Iris pigment epithelial cell (primary cell): ENCODE results near the gene ATRIP.
A peak's percentile ranks its signal among the peaks of the same experiment; 100 is the strongest.

Experiments used
- DNase-seq: peaks from one replicate; pipeline ENCODE4 v3.0.0-alpha.2; 2011; ENCODE audit warnings: low read depth

Gene ATRIP

DNA sequence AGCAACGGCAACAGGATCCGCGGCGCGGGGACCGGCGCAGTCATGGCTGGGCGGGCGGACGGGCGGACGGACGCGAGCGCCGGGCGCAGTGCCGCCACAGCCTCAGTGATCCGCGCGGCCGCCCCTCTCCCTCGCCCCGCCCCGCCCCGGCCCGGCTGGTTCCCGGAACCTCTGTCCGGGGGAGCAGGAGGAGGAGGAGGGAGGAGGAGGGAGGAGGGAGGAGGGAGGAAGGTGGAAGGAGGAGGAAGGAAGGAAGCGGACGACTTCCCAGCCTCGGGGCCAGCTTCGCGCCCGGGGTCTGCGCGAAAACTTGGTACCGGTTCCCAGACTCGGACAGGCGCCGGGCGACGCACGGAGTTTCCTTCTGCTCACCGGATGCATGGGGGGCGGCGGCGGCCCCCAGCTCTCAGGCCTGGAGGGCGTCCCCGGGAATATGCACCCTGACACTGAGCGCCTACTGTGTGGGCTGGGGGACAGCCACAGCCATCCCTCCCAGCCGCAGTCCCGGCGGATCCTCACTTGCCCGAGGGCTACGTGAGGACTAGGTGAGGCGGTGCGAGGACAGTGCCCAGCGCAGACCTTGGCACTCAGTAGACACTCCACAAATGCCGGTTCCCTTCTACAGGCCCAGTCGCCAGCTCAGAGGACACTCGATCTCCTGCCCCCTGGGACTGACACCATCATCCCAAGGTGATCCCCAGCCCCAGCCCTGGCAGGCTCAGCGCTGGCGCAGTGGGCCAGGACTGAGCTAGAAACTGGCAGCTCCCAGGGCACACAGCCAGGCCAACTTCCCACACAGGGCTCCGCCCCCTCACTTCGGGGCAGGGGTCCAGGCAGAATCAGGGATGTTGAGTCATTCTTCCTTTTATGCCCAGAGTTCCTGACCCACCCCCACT lies 57.8 kb downstream of the ATRIP start, which contains the start of gene SHISA5:
TSS of gene SHISA5 (minus strand) at position 124 of the 896 bp plus-strand sequence. CDS start at position 44, 80 bp downstream.
- peak; percentile 51 for DNase-seq

DNA sequence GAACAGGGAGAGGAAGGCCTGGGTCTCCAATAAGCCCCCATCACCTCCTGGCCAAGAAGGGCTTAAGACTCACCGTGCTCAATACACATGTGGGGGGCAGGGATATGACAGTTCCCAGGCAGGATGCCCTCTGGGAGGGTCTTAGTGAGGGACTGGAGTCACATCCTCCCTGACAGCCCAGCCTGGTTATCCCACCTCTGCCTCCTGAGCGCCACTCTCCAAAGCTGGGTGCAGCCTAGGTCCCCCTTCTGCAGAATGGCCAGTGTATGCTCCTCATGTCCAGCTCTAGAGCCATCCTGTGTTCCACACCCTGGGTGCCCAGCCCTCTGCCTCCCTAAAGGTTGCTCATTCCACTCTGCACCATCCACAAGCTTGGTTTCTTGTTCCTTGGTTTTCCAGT lies 58.6 kb downstream of the ATRIP start:
- DNase-seq = no peak

DNA sequence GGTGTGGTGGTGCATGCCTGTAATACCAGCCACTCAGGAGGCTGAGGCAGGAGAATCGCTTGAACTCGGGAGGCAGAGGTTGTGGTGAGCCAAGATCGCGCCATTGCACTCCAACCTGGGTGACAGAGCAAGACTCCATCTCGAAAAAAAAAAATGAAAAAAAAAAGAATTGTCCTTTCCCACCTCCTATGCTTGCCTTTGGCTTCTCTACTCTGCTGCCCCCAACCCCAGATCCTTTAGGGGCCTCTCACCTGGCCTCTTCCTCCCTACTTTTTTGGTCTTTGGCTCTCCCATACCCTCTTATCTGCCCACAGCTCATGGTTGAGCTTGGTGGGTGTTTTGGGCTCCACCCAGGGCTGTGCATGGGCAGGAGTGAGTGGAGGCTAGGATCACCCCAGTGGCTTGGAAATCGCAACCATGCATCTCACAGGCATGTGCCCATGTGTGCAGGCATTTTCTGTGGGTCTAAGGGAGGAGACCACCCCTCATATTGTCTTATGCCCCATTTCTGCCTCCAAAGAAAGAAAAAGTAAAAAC lies 59.5 kb downstream of the ATRIP start:
- DNase-seq = no peak

DNA sequence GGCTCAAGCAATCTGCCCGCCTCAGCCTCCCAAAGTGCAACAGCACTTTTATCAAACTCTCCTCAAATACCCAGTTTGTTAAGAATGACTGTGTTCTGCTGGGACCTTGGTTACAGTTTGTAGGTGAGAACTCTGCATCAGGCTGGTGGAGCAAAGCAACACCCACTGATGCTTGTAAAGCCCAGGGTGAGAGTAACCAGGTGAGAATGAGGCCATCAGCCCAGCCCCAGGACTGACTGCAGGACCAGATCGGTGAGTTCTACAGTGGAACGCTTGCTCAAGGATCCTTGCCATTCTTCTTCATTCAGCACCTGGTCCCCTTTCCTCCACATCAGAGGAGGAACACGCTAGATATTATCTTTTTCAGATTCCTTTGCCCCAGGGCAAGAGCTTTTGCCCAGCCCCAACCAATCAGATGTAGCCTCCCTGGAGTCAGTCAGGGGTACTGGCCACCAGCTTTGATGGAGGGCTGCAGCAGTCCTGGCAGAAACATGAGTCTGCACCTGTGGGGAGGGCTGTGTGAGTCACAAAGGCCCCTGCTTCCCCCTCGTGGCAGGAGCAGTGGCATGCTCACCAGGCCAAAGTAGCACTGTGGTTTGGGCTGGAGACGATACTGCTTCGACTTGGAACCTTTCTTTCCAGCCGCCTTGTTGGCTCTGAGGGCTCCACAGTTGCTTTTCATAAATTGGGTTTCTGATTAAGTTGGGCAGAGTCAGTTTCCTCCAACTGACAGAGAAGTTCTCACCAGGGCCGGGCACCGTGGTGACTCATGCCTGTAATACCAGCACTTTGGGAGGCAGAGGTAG lies 60.9 kb downstream of the ATRIP start:
- peak; percentile 58 for DNase-seq

DNA sequence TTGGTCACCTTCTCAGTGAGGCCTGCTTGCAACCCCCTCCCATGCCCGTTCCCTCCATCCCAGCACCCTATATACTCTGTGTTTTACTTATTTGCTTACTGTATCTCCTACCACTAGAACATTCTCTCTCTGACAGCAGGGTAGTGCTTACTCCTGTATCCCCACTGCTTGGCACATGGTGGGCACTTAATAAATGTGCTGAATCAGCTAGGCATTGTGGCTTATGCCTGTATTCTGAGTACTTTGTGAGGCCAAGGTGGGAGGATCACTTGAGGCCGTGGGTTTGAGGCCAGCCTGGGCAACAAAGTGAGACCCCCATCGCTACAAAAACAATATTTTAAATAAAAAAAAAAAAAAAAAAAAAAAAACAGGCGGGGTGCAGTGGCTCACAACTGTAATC lies 65.0 kb downstream of the ATRIP start:
- DNase-seq = no peak

DNA sequence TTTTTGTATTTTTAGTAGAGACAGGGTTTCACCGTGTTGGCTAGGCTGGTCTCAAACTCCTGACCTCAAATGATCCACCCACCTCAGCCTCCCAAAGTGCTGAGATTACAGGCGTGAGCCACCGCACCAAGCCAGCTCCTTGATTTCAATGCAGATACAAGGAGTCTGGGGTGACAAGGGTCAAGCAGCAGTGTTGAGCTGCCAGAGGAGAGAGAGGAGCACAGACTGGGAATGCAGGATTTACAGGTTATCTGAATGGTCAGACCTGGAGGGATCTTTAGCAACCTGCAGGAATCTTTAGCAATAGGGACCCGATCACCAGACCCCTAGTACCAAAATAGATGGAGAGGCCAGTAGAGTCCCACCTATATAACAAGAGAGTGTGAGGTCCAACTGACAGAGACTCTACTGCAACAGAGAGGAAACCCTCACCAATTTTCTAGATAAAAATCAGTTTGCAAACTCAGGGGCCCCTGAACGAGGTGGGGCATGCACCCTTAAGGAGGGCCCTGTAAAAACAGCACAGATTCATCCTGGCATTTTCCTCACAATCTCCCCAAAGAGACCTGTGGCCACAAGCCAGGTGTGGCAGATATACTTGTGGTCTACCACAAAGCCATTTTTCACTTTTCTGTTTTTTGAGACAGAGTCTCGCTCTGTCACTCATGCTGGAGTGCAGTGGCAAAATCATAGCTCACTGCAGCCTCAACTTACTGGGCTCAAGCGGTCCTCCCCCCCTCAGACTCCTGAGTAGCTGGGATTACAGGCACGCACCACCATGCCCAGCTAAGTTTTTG lies 68.1 kb downstream of the ATRIP start:
- no peak for DNase-seq
